ENCODE results near the gene D2HGDH. TPM values are rescaled to one million over a fixed set of nuclear protein-coding genes. Genes with fewer than 3 reads are reported as not detected.

The D2HGDH gene
- 10 to 100 TPM; 16.1 to 22.3 (median 18.3) TPM for total RNA-seq
- polyA plus RNA-seq = 16.0 TPM
- long read RNA-seq, donor 1, transcript D2HGDH-201 (10 exons, 2,617 nt) = major isoform, 34 of 80 reads
- long read RNA-seq, donor 1, partial matches to known transcripts = 29 of 80 reads
- long read RNA-seq, donor 1, other reads (novel, unspliced or antisense) = 14 of 80 reads
- long read RNA-seq, donor 2, transcript D2HGDH-201 (10 exons, 2,617 nt) = major isoform, 30 of 49 reads
- long read RNA-seq, donor 2, partial matches to known transcripts = 7 of 49 reads
- long read RNA-seq, donor 2, other reads (novel, unspliced or antisense) = 12 of 49 reads
- long read RNA-seq, donor 3, transcript D2HGDH-201 (10 exons, 2,617 nt) = major isoform, 56 of 100 reads
- long read RNA-seq, donor 3, partial matches to known transcripts = 11 of 100 reads
- long read RNA-seq, donor 3, other reads (novel, unspliced or antisense) = 32 of 100 reads
- long read RNA-seq, donor 4, transcript D2HGDH-201 (10 exons, 2,617 nt) = major isoform, 15 of 39 reads
- long read RNA-seq, donor 4, partial matches to known transcripts = 17 of 39 reads
- long read RNA-seq, donor 4, other reads (novel, unspliced or antisense) = 5 of 39 reads

DNA sequence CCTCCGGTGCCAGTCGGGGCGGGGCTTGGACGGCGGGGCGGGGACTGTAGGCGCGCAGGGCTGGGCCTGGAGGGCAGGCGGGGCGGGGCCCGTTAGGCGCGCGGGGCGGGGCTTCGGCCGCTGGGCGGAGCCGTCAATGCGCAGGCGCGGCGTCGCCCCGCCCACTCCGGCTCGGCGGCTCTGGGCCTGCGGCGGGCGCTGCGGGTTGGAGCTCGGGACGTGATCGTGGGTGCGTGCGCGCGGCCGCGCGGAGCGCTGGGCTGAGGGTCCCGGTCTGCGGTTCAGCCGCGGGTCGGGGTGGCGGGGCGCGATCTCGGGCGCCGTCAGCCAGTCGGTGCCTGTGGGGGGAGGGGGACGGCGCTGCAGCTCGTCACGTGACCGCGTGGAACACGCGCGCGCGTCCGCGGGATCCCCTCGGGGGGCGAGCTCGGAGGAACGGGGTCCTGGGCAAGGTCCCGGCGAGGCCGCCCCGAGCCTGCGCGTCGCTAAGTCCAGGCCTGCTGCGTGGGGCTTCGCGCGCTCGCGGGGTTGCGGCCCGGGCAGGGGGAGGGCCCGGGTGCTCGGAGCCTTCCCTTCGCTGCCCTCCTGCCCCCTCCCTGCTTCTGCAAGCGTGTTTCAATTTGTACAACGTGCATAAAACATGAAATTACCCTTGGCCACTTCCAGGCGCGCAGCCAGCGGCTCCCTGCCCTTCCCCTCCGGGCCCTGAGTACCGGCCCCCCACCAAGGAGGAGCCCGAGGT lies at the start of gene D2HGDH:
Gene D2HGDH, plus strand, starts transcription at position 164 of the 742 bp plus-strand sequence. CDS start 595 bp downstream, outside the sequence.
- under 1% methylated on average over 98 of the region's 98 CpGs for WGBS
- peak; percentile 96 to 99 (median 98) for DNase-seq
- intact Hi-C loops (cut with DNase I) = loop anchor here in 3 of 4 donors (10.0 kb wide), 1 partner anchor 140 kb away; no protein-coding TSS in a partner anchor
- peak; percentile 91 to 95 for ATAC-seq
- no peaks in the 10 kb centered on the region for H3K27me3 ChIP-seq (ENCODE audit: control insufficient read depth, insufficient read depth)
- H3K9me3 ChIP-seq (ENCODE audit: control insufficient read depth, low read length) = no peaks in the 10 kb centered on the region
- H3K4me1 ChIP-seq (ENCODE audit: control insufficient read depth, insufficient read depth, low read length) = no peaks in the 10 kb centered on the region
- peak within 1 kb of the TSS; percentile 75 for H3K27ac ChIP-seq (ENCODE audit: low read length)
- H3K4me3 ChIP-seq (ENCODE audit: low read length) = peak within 1 kb of the TSS; percentile 74

DNA sequence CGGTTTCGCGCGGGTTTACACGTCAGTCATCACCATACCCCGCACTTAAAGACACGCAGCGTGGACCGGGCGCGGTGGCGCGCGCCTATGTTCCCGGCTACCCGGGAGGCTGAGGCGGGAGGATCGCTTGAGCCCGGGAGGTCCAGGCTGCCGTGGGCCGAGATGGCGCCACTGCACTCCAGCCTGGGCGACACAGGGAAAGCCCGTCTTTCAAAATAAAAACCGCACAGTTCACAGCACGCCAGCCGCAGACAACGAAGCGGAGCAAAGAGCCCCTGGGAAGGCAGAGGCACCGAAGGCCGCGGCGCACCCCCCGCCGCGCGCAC lies 48.1 kb upstream of the D2HGDH start:
- H3K9me3 ChIP-seq (ENCODE audit: control insufficient read depth, low read length) = no peaks in the 10 kb centered on the region
- peak overlapping the region; percentile 57 for H3K4me3 ChIP-seq (ENCODE audit: low read length)
- WGBS = under 1% methylated on average over 37 of the region's 37 CpGs
- no peaks in the 10 kb centered on the region for H3K4me1 ChIP-seq (ENCODE audit: control insufficient read depth, insufficient read depth, low read length)
- ATAC-seq (peak; percentile 4 to 20), DNase-seq (peak in 1 of 3 donors; percentile 63)
- H3K27ac ChIP-seq (ENCODE audit: low read length) = peak overlapping the region; percentile 9
- intact Hi-C loops (cut with DNase I) = no loop called here
- no peaks in the 10 kb centered on the region for H3K27me3 ChIP-seq (ENCODE audit: control insufficient read depth, insufficient read depth)

DNA sequence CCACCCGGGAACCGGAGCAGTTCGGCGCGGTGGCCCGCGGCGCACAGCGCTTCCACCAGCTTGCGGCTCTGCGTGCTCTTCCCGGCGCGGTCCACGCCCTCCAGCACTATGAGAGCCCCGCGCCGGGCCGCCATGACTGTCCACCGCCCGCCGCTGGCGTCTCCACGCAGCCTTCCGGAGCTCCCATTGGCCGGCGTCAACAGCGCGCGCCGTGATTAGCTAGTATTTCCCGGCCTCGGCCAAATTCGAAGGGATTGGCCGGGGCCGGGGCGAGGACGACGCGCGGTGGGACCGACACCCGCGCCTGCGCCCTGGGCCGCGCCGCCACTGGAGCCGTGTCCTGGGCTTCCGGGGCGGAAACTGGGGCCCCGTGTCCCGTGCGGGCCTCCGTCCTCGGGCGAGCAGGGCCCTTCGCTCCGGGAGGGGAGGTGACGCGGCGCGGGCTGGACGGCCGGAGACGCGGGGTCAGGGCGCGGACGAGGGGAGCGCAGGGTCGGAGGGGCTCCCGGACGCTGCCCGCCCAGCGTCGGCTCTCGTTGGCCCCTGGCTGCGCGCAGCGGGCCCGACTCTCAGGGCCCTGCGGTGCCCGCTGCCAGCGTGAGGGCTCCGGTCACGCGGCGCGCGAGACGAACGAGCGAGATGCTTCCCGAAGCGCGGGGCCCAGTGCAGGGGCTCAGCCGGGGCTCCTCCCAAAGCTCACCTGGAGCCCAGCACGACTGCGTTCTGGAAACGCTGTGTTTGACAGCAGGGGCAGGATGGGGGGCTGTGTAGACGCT lies 47.6 kb upstream of the D2HGDH start, which contains the start of gene DTYMK:
Gene DTYMK, minus strand, starts transcription at position 166 of the 776 bp plus-strand sequence. Its CDS starts 32 bp downstream, at position 134.
- Histone ChIP-seq H3K4me3 (ENCODE audit: low read length) (peak within 1 kb of the TSS; percentile 68), H3K27me3 (ENCODE audit: control insufficient read depth, insufficient read depth) (no peaks in the 10 kb centered on the region), H3K4me1 (ENCODE audit: control insufficient read depth, insufficient read depth, low read length) (no peaks in the 10 kb centered on the region), H3K27ac (ENCODE audit: low read length) (peak within 1 kb of the TSS; percentile 92), H3K9me3 (ENCODE audit: control insufficient read depth, low read length) (no peaks in the 10 kb centered on the region)
- under 1% methylated on average over 102 of the region's 102 CpGs for WGBS
- intact Hi-C loops (cut with DNase I) = no loop called here
- ATAC-seq (peak; percentile 98 to 99), DNase-seq (peak; percentile 97 to 99 (median 99))

DNA sequence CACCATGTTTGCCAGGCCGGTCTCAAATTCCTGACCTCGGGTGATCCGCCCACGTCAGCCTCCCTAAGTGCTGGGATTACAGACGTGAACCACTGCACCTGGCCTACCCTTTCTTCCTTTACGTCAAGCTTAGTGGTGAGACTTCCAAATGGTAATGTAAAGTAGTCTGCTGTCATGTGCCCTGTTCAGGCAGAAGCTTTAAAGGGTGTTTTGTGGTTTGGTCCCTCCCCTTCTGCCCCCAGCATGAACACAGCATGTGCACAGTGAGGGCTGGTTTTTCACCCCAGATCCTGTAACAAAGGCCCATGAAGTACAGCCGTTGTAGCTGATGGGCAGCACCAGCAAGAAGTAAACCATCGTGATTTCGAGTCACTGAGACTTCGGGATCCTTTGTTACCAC lies 45.1 kb upstream of the D2HGDH start:
- Histone ChIP-seq H3K9me3 (ENCODE audit: control insufficient read depth, low read length) (no peaks in the 10 kb centered on the region), H3K4me1 (ENCODE audit: control insufficient read depth, insufficient read depth, low read length) (no peaks in the 10 kb centered on the region), H3K27me3 (ENCODE audit: control insufficient read depth, insufficient read depth) (no peaks in the 10 kb centered on the region), H3K27ac (ENCODE audit: low read length) (no peak overlapping the region), H3K4me3 (ENCODE audit: low read length) (no peak overlapping the region)
- DNase-seq = no peak
- intact Hi-C loops (cut with DNase I) = no loop called here
- no peak for ATAC-seq
- WGBS = 82% methylated on average over 10 of the region's 10 CpGs

DNA sequence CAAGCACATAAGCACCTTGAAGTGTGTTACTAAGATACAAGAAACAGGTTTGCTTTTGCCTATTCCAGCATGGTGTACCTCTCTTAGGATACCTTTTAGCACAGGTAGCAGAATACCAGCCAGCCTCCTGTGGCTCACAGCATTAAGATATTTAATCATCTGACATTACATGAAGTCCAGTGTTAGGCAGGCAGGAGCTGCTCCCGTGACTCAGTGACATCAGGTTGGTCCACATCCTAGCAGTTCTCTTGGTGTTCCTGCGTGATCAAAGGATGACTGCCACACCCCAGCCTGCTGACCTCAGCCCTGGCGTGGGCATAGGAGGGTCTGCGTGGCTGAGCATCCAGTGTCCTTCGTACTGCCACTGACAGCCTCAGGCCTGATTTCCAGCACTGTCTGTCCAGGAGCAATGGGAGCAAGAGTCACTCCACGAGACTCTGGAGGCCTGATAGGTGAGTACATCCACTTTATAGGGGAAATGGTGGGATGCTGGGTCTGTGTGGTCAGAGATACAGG lies 44.2 kb upstream of the D2HGDH start:
- Histone ChIP-seq H3K27ac (ENCODE audit: low read length) (no peak overlapping the region), H3K9me3 (ENCODE audit: control insufficient read depth, low read length) (no peaks in the 10 kb centered on the region), H3K27me3 (ENCODE audit: control insufficient read depth, insufficient read depth) (no peaks in the 10 kb centered on the region), H3K4me3 (ENCODE audit: low read length) (no peak overlapping the region), H3K4me1 (ENCODE audit: control insufficient read depth, insufficient read depth, low read length) (no peaks in the 10 kb centered on the region)
- DNase-seq = no peak
- ATAC-seq = no peak
- intact Hi-C loops (cut with DNase I) = no loop called here
- 86% methylated on average over 6 of the region's 6 CpGs for WGBS

DNA sequence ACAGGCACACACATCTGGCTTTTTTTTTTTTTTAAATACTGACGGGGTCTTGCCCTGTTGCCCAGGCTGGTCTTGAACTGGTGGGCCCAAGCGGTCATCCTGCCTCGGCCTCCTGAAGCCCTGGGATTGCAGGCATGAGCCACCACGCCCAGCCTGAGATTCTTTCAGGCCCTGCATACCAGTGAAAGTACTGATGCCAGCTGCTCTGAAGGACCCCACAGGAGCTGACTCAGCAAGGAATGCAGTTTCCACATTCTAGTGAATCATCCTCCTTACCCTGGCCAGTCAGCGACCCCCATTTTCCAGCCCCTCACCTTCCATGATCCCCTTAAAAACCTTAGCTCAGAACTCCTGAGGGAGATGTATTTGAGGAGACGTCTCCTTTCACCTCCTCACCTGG lies 42.0 kb upstream of the D2HGDH start:
- intact Hi-C loops (cut with DNase I) = no loop called here
- no peaks in the 10 kb centered on the region for H3K9me3 ChIP-seq (ENCODE audit: control insufficient read depth, low read length)
- ATAC-seq (no peak), DNase-seq (no peak)
- H3K4me1 ChIP-seq (ENCODE audit: control insufficient read depth, insufficient read depth, low read length) = no peaks in the 10 kb centered on the region
- WGBS = 89% methylated on average over 6 of the region's 6 CpGs
- no peak overlapping the region for H3K27ac ChIP-seq (ENCODE audit: low read length)
- no peaks in the 10 kb centered on the region for H3K27me3 ChIP-seq (ENCODE audit: control insufficient read depth, insufficient read depth)
- no peak overlapping the region for H3K4me3 ChIP-seq (ENCODE audit: low read length)

DNA sequence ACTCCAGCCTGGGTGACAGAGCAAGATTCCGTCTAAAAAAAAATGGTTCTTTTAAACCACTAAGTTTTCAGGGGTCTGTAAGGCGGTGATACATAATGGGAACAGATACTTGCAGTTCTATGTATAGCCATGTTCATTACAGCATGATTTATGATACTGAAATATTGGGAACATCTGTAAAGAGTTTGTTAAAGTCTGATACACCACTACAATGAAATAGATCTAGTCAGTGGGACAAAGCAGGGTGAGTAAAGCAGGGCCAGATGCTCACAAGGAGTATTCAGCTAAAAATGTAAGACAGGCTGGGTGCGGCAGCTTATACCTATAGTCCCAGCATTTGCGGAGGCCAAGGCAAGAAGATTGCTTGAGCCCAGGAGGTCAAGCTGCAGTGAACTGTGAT lies 38.8 kb upstream of the D2HGDH start:
- no peak for ATAC-seq
- no peaks in the 10 kb centered on the region for H3K27me3 ChIP-seq (ENCODE audit: control insufficient read depth, insufficient read depth)
- H3K27ac ChIP-seq (ENCODE audit: low read length) = no peak overlapping the region
- intact Hi-C loops (cut with DNase I) = no loop called here
- H3K4me3 ChIP-seq (ENCODE audit: low read length) = no peak overlapping the region
- DNase-seq = no peak
- no peaks in the 10 kb centered on the region for H3K9me3 ChIP-seq (ENCODE audit: control insufficient read depth, low read length)
- H3K4me1 ChIP-seq (ENCODE audit: control insufficient read depth, insufficient read depth, low read length) = no peaks in the 10 kb centered on the region
- WGBS = 96% methylated on average over 4 of the region's 4 CpGs

DNA sequence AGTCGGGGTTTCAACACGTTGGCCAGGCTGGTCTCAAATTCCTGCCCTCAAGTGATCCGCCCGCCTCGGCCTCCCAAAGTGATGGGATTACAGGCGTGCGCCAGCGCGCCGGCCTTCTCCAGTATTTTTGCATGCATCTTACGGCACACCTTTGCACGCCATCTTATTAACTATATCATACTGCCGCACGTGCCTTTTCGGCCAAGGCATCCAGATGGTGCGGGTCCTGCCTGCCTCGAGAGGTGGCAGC lies 33.4 kb upstream of the D2HGDH start:
- WGBS = 5% methylated on average over 17 of the region's 17 CpGs
- Histone ChIP-seq H3K27ac (ENCODE audit: low read length) (no peak overlapping the region), H3K27me3 (ENCODE audit: control insufficient read depth, insufficient read depth) (no peaks in the 10 kb centered on the region), H3K4me3 (ENCODE audit: low read length) (peak overlapping the region; percentile 98), H3K9me3 (ENCODE audit: control insufficient read depth, low read length) (no peaks in the 10 kb centered on the region), H3K4me1 (ENCODE audit: control insufficient read depth, insufficient read depth, low read length) (peaks cover 2% of the 10 kb centered on the region)
- DNase-seq (no peak), ATAC-seq (no peak)
- intact Hi-C loops (cut with DNase I) = no loop called here

DNA sequence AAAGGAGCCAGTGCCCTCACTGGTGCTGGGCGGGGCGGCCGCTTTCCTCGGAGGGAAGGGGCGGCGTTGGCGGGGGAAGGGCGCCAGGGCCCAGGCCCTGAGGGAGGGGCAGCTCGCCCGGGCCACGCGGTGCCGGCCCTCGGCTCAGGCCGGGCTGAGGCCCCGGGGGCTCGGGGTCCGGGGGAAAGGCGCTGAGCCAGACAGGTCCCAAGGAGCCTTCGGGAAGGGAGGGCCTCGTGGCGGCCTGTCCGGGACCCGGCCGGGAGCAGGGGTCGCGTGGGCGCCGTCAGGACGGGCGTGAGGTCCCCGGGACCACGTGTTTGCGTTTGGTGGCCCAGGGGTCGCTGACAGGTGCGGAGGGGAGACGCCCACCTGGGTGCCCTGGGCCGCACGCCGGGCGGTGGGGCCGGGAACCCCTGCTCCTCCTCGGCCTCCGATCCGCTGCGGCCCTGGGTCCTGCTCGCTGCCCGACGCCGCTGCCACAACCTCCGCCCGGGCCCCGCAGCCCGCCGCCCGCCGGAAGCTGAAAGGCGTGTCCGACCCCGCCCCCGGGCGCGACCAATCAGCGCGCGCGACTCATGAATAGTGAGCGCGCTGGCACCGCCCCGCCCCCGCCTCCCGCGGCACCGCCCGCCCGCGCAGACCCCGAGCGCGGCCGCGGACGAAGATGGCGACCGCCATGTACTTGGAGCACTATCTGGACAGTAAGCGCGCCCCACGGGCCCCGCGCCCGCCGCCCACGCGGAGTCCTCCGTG lies 32.9 kb upstream of the D2HGDH start, which contains the start of gene ING5:
Gene ING5, plus strand, starts transcription at position 641 of the 756 bp plus-strand sequence. Its CDS starts 27 bp downstream, at position 668.
- peak within 1 kb of the TSS; percentile 97 for H3K27ac ChIP-seq (ENCODE audit: low read length)
- intact Hi-C loops (cut with DNase I) = no loop called here
- ATAC-seq (peak; percentile 88 to 91), DNase-seq (peak; percentile 98 to 100 (median 99))
- peaks cover 2% of the 10 kb centered on the region for H3K4me1 ChIP-seq (ENCODE audit: control insufficient read depth, insufficient read depth, low read length)
- no peaks in the 10 kb centered on the region for H3K9me3 ChIP-seq (ENCODE audit: control insufficient read depth, low read length)
- no peaks in the 10 kb centered on the region for H3K27me3 ChIP-seq (ENCODE audit: control insufficient read depth, insufficient read depth)
- under 1% methylated on average over 96 of the region's 96 CpGs for WGBS
- peak within 1 kb of the TSS; percentile 98 for H3K4me3 ChIP-seq (ENCODE audit: low read length)

Measured in right cardiac atrium (tissue), 5 donors.